K562 (cell line): ENCODE results near the gene SPTBN4.

Experiments used
- EZH2 ChIP-seq: IDR thresholded peaks from 2 replicates; pipeline ENCODE4 v1.6.1; 2012; ENCODE audit warnings: low read depth, mild to moderate bottlenecking, inconsistent platforms, low read length, borderline replicate concordance
- MYBL2 ChIP-seq, 2 experiments: fragments of 450-650 bp in 1 of 2; sonication (generic) in 1 of 2; formaldehyde crosslinking in 1 of 2; IDR thresholded peaks; 2 replicates each; pipeline versions ENCODE4 v1.6.1 to v1.8.1; 2017 to 2022; ENCODE audit warnings: borderline replicate concordance in 1 of 2, inconsistent platforms in 1 of 2, low read depth in 1 of 2, mild to moderate bottlenecking in 1 of 2, missing genetic modification reagents in 1 of 2, moderate library complexity in 1 of 2
- NFYB ChIP-seq: IDR thresholded peaks from 2 replicates; pipeline ENCODE4 v1.6.1; 2011; ENCODE audit warnings: mild to moderate bottlenecking, moderate library complexity; ENCODE audit not compliant: insufficient read length; ENCODE audit errors: extremely low read depth
- NR1H2 ChIP-seq: sonication (generic); formaldehyde crosslinking; IDR thresholded peaks from 2 replicates; pipeline ENCODE4 v1.4.0; 2020; ENCODE audit warnings: mild to moderate bottlenecking, missing genetic modification reagents
- PTRF ChIP-seq: fragments of 450-650 bp; IDR thresholded peaks from 2 replicates; pipeline ENCODE4 v1.6.1; 2016; ENCODE audit warnings: mild to moderate bottlenecking, missing genetic modification characterization, missing compliant biosample characterization
- SPI1 ChIP-seq: IDR thresholded peaks from 2 replicates; pipeline ENCODE4 v1.6.1; 2011; ENCODE audit warnings: low read depth, low read length, control low read depth, borderline replicate concordance
- WHSC1 ChIP-seq: IDR thresholded peaks from one replicate; pipeline ENCODE4 v1.6.1; 2012; ENCODE audit warnings: low read length, control low read depth, inconsistent platforms
- ZBTB34 ChIP-seq: fragments of 250-450 bp; sonication (Bioruptor Pico); IDR thresholded peaks from 2 replicates; pipeline ENCODE4 v1.8.0; 2021; ENCODE audit warnings: mild to moderate bottlenecking, moderate library complexity
- ZC3H4 ChIP-seq: sonication (generic); formaldehyde crosslinking; IDR thresholded peaks from 2 replicates; pipeline ENCODE4 v1.9.0; 2021; ENCODE audit warnings: missing genetic modification reagents, borderline replicate concordance
- ZSCAN29 ChIP-seq: fragments of 450-650 bp; IDR thresholded peaks from 2 replicates; pipeline ENCODE4 v1.6.1; 2017
- TF ChIP-seq, protein P1 (sequence below), 3 experiments: IDR thresholded peaks in 2 of 3; conservative IDR thresholded peaks in 1 of 3; 2 replicates each; pipeline ENCODE4 v1.5.1; 2011 to 2012; ENCODE audit warnings: low read length in 3 of 3, mild to moderate bottlenecking in 3 of 3, control low read depth in 2 of 3, improper control_type of control experiment in 1 of 3, inconsistent platforms in 1 of 3, low read depth in 1 of 3, mixed read lengths in 1 of 3, moderate library complexity in 1 of 3; ENCODE audit not compliant: insufficient read depth in 2 of 3

- TF ChIP-seq, protein P1, sequence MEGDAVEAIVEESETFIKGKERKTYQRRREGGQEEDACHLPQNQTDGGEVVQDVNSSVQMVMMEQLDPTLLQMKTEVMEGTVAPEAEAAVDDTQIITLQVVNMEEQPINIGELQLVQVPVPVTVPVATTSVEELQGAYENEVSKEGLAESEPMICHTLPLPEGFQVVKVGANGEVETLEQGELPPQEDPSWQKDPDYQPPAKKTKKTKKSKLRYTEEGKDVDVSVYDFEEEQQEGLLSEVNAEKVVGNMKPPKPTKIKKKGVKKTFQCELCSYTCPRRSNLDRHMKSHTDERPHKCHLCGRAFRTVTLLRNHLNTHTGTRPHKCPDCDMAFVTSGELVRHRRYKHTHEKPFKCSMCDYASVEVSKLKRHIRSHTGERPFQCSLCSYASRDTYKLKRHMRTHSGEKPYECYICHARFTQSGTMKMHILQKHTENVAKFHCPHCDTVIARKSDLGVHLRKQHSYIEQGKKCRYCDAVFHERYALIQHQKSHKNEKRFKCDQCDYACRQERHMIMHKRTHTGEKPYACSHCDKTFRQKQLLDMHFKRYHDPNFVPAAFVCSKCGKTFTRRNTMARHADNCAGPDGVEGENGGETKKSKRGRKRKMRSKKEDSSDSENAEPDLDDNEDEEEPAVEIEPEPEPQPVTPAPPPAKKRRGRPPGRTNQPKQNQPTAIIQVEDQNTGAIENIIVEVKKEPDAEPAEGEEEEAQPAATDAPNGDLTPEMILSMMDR (IDR thresholded peaks at IDR 0.05 in 2 of 3, conservative IDR thresholded peaks at IDR 0.05 in 1 of 3; ENCODE audit: insufficient read depth in 2 of 3, low read depth in 1 of 3, low read length in 3 of 3): no peak
- TF ChIP-seq SPI1: no peak
- TF ChIP-seq NFYB: no peak
- no peak for TF ChIP-seq ZBTB34 (CRISPR knock-in tag)
- TF ChIP-seq MYBL2 (IDR thresholded peaks at IDR 0.05; ENCODE audit: low read depth): no peak
- no peak for TF ChIP-seq MYBL2 (CRISPR knock-in tag; IDR thresholded peaks at IDR 0.05; ENCODE audit: borderline replicate concordance)
- TF ChIP-seq EZH2: no peak
- no peak for TF ChIP-seq WHSC1
- TF ChIP-seq PTRF: no peak
- TF ChIP-seq NR1H2 (CRISPR knock-in tag): no peak
- TF ChIP-seq ZSCAN29: no peak
- no peak for TF ChIP-seq ZC3H4 (CRISPR knock-in tag)
Measured at GRCh38 chr19:40528078-40528477, 61.3 kb downstream of the SPTBN4 start.
